Mucosa of rectum (tissue), 2 donors: ENCODE data around the gene KIF20B.

Experiments used
- H3K27ac ChIP-seq, 2 donors: one replicate each; pipeline ENCODE4 v1.7.0; 2013; ENCODE audit warnings: inconsistent platforms in 2 of 2, low read depth in 2 of 2, low read length in 2 of 2
- H3K27me3 ChIP-seq, 2 donors: one replicate each; pipeline ENCODE4 v1.7.0; 2013; ENCODE audit warnings: low read length in 2 of 2; ENCODE audit not compliant: control insufficient read depth in 2 of 2, insufficient read depth in 2 of 2
- H3K36me3 ChIP-seq, 2 donors: one replicate each; pipeline ENCODE4 v1.7.0; 2013; ENCODE audit warnings: low read length in 2 of 2; ENCODE audit not compliant: control insufficient read depth in 2 of 2, insufficient read depth in 2 of 2
- H3K4me1 ChIP-seq, 2 donors: one replicate each; pipeline ENCODE4 v1.7.0; 2013; ENCODE audit warnings: low read length in 2 of 2, mild to moderate bottlenecking in 1 of 2; ENCODE audit not compliant: control insufficient read depth in 2 of 2, insufficient read depth in 2 of 2
- H3K4me3 ChIP-seq, 2 donors: one replicate each; pipeline ENCODE4 v1.7.0; 2013; ENCODE audit warnings: low read length in 2 of 2
- H3K9ac ChIP-seq, 2 donors: one replicate each; pipeline ENCODE4 v1.7.0; 2013; ENCODE audit warnings: low read length in 2 of 2, low read depth in 1 of 2, mild to moderate bottlenecking in 1 of 2
- H3K9me3 ChIP-seq, 2 donors: one replicate each; pipeline ENCODE4 v1.7.0; 2013; ENCODE audit warnings: low read length in 2 of 2; ENCODE audit not compliant: control insufficient read depth in 2 of 2
- donor health status: healthy.
- donor health status: Normal muscosa, but diverticular disease.

KIF20B gene

GRCh38 chr10:89664203-89664602, 37.2 kb upstream of the KIF20B start:
- no peaks in the 10 kb centered on the region for H3K9me3 ChIP-seq
- no peak overlapping the region for H3K4me3 ChIP-seq
- no peaks in the 10 kb centered on the region for H3K36me3 ChIP-seq
- peaks cover 5 to 8% of the 10 kb centered on the region in 2 donors for H3K4me1 ChIP-seq
- H3K27ac ChIP-seq = no peak overlapping the region
- no peaks in the 10 kb centered on the region for H3K27me3 ChIP-seq
- no peak overlapping the region for H3K9ac ChIP-seq

- no peak overlapping the region for H3K4me3 ChIP-seq
- H3K9ac ChIP-seq = no peak overlapping the region
- peaks cover 5 to 8% of the 10 kb centered on the region in 2 donors for H3K4me1 ChIP-seq
- no peak overlapping the region for H3K27ac ChIP-seq
- H3K9me3 ChIP-seq = no peaks in the 10 kb centered on the region
- peaks cover 0 to 2% of the 10 kb centered on the region in 2 donors for H3K27me3 ChIP-seq
- no peaks in the 10 kb centered on the region for H3K36me3 ChIP-seq
These were observed 36.1 kb upstream of the KIF20B start for GRCh38 chr10:89665302-89665701.

GRCh38 chr10:89666138-89666537, 35.3 kb upstream of the KIF20B start:
- Histone ChIP-seq H3K4me1 (peaks cover 5 to 8% of the 10 kb centered on the region in 2 donors), H3K4me3 (no peak overlapping the region), H3K9me3 (no peaks in the 10 kb centered on the region), H3K36me3 (no peaks in the 10 kb centered on the region), H3K9ac (no peak overlapping the region), H3K27me3 (peaks cover 0 to 2% of the 10 kb centered on the region in 2 donors), H3K27ac (no peak overlapping the region)

- H3K4me1 ChIP-seq = peaks cover 5 to 8% of the 10 kb centered on the region in 2 donors
- H3K27me3 ChIP-seq = peaks cover 0 to 2% of the 10 kb centered on the region in 2 donors
- no peaks in the 10 kb centered on the region for H3K36me3 ChIP-seq
- peak overlapping the region; percentile 67 to 71 for H3K27ac ChIP-seq
- no peaks in the 10 kb centered on the region for H3K9me3 ChIP-seq
- peak overlapping the region; percentile 29 to 41 for H3K4me3 ChIP-seq
- no peak overlapping the region for H3K9ac ChIP-seq
These were observed 32.9 kb upstream of the KIF20B start for GRCh38 chr10:89668386-89669071.

GRCh38 chr10:89669985-89670384, 31.4 kb upstream of the KIF20B start:
- no peak overlapping the region for H3K27ac ChIP-seq
- no peak overlapping the region for H3K4me3 ChIP-seq
- H3K9me3 ChIP-seq = no peaks in the 10 kb centered on the region
- peaks cover 0 to 2% of the 10 kb centered on the region in 2 donors for H3K27me3 ChIP-seq
- H3K4me1 ChIP-seq = peaks cover 5 to 8% of the 10 kb centered on the region in 2 donors
- no peaks in the 10 kb centered on the region for H3K36me3 ChIP-seq
- H3K9ac ChIP-seq = no peak overlapping the region

GRCh38 chr10:89670926-89671325, 30.5 kb upstream of the KIF20B start:
- no peak overlapping the region for H3K4me3 ChIP-seq
- H3K4me1 ChIP-seq = peaks cover 5 to 8% of the 10 kb centered on the region in 2 donors
- no peak overlapping the region for H3K27ac ChIP-seq
- H3K27me3 ChIP-seq = peaks cover 0 to 2% of the 10 kb centered on the region in 2 donors
- H3K9me3 ChIP-seq = no peaks in the 10 kb centered on the region
- H3K9ac ChIP-seq = no peak overlapping the region
- no peaks in the 10 kb centered on the region for H3K36me3 ChIP-seq

GRCh38 chr10:89677341-89677740, 24.0 kb upstream of the KIF20B start:
- Histone ChIP-seq H3K36me3 (no peaks in the 10 kb centered on the region), H3K27ac (no peak overlapping the region), H3K9ac (no peak overlapping the region), H3K9me3 (no peaks in the 10 kb centered on the region), H3K27me3 (no peaks in the 10 kb centered on the region), H3K4me3 (no peak overlapping the region), H3K4me1 (no peaks in the 10 kb centered on the region)

GRCh38 chr10:89679986-89680385, 21.4 kb upstream of the KIF20B start:
- H3K27ac ChIP-seq = no peak overlapping the region
- no peak overlapping the region for H3K4me3 ChIP-seq
- H3K27me3 ChIP-seq = no peaks in the 10 kb centered on the region
- H3K4me1 ChIP-seq = no peaks in the 10 kb centered on the region
- H3K36me3 ChIP-seq = no peaks in the 10 kb centered on the region
- H3K9me3 ChIP-seq = no peaks in the 10 kb centered on the region
- no peak overlapping the region for H3K9ac ChIP-seq

GRCh38 chr10:89683883-89684282, 17.5 kb upstream of the KIF20B start:
- Histone ChIP-seq H3K27ac (no peak overlapping the region), H3K9me3 (no peaks in the 10 kb centered on the region), H3K9ac (no peak overlapping the region), H3K27me3 (no peaks in the 10 kb centered on the region), H3K4me3 (no peak overlapping the region), H3K4me1 (no peaks in the 10 kb centered on the region), H3K36me3 (no peaks in the 10 kb centered on the region)

- H3K9ac ChIP-seq = no peak overlapping the region
- H3K9me3 ChIP-seq = no peaks in the 10 kb centered on the region
- H3K27ac ChIP-seq = no peak overlapping the region
These were observed 16.8 kb upstream of the KIF20B start for GRCh38 chr10:89684604-89685003.

More at GRCh38 chr10:89684604-89685003, 16.8 kb upstream of the KIF20B start:
- no peaks in the 10 kb centered on the region for H3K36me3 ChIP-seq
- no peaks in the 10 kb centered on the region for H3K27me3 ChIP-seq
- no peak overlapping the region for H3K4me3 ChIP-seq
- no peaks in the 10 kb centered on the region for H3K4me1 ChIP-seq
